GM10248 (cell line): Measurements from ENCODE around the gene RFX4.

Experiments
- CTCF ChIA-PET: fragments of 300-600 bp; sonication (Branson Sonifier 250); formaldehyde crosslinking; extraction: SDS; loops from one replicate; lab custom pipeline; 2021; ENCODE audit warnings: antibody characterized with exemption; lab: Yijun Ruan, JAX
- POLR2A ChIA-PET: fragments of 350-650 bp; sonication (Branson Sonifier 250); formaldehyde crosslinking; extraction: SDS; loops from one replicate; lab custom pipeline; 2020; ENCODE audit warnings: antibody characterized with exemption; lab: Yijun Ruan, JAX
- DNase-seq: peaks from one replicate; pipeline ENCODE4 v3.0.0; 2012; ENCODE audit errors: extremely low spot score
- TF ChIP-seq, protein P1 (sequence below): IDR thresholded peaks from 2 replicates; pipeline ENCODE4 v1.5.1; 2012; ENCODE audit warnings: mild to moderate bottlenecking, low read depth; ENCODE audit errors: extremely low read depth, missing control alignments, control extremely low read depth

The RFX4 gene

GRCh38 chr12:106573239-106573638, 9.6 kb upstream of the RFX4 start:
- TF ChIP-seq, protein P1, sequence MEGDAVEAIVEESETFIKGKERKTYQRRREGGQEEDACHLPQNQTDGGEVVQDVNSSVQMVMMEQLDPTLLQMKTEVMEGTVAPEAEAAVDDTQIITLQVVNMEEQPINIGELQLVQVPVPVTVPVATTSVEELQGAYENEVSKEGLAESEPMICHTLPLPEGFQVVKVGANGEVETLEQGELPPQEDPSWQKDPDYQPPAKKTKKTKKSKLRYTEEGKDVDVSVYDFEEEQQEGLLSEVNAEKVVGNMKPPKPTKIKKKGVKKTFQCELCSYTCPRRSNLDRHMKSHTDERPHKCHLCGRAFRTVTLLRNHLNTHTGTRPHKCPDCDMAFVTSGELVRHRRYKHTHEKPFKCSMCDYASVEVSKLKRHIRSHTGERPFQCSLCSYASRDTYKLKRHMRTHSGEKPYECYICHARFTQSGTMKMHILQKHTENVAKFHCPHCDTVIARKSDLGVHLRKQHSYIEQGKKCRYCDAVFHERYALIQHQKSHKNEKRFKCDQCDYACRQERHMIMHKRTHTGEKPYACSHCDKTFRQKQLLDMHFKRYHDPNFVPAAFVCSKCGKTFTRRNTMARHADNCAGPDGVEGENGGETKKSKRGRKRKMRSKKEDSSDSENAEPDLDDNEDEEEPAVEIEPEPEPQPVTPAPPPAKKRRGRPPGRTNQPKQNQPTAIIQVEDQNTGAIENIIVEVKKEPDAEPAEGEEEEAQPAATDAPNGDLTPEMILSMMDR = no peak
- no peak for DNase-seq
- CTCF ChIA-PET = no interaction called here
- POLR2A ChIA-PET = no interaction called here

DNA sequence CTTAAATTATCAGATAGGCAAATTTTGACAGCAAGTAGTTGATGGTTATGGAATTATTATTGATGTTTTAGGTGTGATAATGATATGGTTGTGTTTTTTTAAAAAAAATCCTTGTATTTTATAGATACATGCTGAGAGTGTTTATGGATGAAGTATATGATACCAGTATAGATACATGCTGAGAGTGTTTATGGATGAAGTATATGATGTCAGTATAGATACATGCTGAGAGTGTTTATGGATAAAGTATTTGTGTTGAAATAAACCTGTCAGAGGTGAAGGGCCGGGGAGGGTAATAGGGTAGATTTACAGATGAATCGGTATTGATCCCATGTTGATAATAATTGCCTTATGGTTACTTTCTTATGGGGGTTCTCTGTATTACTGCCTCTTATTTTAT, 6.0 kb upstream of the RFX4 start:
- no peak for DNase-seq
- TF ChIP-seq, protein P1 = no peak
- CTCF ChIA-PET = interaction anchor here (1.4 kb wide), 1 partner anchor 14 kb away, joined by 3 read pairs; no protein-coding TSS in a partner anchor
- POLR2A ChIA-PET = no interaction called here

DNA sequence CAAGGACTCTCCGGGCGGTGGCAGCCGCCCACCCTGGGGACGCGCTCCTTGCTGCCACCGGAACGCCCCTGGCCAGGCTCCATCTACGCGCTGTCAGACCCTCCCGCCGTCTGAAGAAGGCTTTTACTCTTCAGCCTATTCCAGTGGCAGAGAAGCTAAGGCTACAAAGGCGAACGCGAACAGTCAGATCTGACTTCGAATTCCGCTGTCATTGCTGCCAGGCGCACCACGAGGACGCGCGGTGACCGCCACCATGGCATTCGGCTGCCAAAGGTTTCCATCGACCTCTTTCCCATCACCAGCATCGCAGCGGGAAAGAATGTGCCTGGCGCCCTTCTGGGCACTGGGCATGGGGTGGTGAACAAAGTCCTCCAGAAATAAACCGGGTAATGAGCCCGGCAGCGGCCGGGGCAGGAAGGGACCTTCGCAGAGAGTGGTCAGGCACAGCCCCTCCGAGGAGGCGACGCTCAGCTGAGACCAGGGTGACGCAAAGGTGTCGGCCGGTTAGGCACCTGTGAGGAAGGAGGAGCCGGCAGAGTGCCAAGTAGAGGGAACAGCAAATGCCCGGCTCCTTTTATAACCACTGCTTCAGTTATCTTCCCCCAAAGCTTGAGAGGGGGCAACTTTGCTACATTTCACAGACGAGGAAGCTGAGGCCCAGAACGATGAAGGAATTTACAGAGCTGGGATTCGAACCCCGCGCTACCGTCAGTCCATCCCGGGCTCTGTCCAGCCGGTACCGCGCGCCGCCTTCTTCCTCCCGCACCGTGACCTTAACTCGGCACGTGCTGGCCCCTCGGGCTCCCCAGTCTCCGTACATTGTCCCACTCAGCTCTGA, 1.9 kb upstream of the RFX4 start:
- ChIA-PET CTCF (no interaction called here), POLR2A (no interaction called here)
- DNase-seq = no peak
- TF ChIP-seq, protein P1 = no peak

- TF ChIP-seq, protein P1 = no peak
- no peak for DNase-seq
- ChIA-PET POLR2A (no interaction called here), CTCF (no interaction called here)
Observed at GRCh38 chr12:106581543-106582248, 1.1 kb upstream of the RFX4 start.

GRCh38 chr12:106582249-106582591, 584 bp upstream of the RFX4 start:
- TF ChIP-seq, protein P1 = no peak
- POLR2A ChIA-PET = no interaction called here
- CTCF ChIA-PET = no interaction called here
- DNase-seq = no peak

GRCh38 chr12:106583242-106584103, 669 bp downstream of the RFX4 start:
- TF ChIP-seq, protein P1 = no peak
- DNase-seq = no peak
- CTCF ChIA-PET = no interaction called here
- POLR2A ChIA-PET = no interaction called here
